ENCODE data around the gene TSPYL1.

Gene TSPYL1

GRCh38 chr6:116314878-116315277 is 35.1 kb upstream of the TSPYL1 start:
- Histone ChIP-seq H3K9me3 (ENCODE audit: control insufficient read depth, insufficient read depth, low read depth, low read length) (no peaks in the 10 kb centered on the region), H3K4me1 (ENCODE audit: control insufficient read depth, insufficient read depth, low read length) (no peaks in the 10 kb centered on the region), H3K9ac (ENCODE audit: low read length) (no peak overlapping the region), H3K27ac (ENCODE audit: low read depth, low read length) (no peak overlapping the region), H3K4me3 (ENCODE audit: low read depth, low read length) (no peak overlapping the region), H3K27me3 (ENCODE audit: control insufficient read depth, insufficient read depth, low read length) (no peaks in the 10 kb centered on the region), H3K36me3 (ENCODE audit: control insufficient read depth, insufficient read depth, low read length) (no peaks in the 10 kb centered on the region)

GRCh38 chr6:116314218-116314617 is 34.5 kb upstream of the TSPYL1 start:
- Histone ChIP-seq H3K27me3 (ENCODE audit: control insufficient read depth, insufficient read depth, low read length) (no peaks in the 10 kb centered on the region), H3K4me3 (ENCODE audit: low read depth, low read length) (no peak overlapping the region), H3K9ac (ENCODE audit: low read length) (no peak overlapping the region), H3K4me1 (ENCODE audit: control insufficient read depth, insufficient read depth, low read length) (no peaks in the 10 kb centered on the region), H3K9me3 (ENCODE audit: control insufficient read depth, insufficient read depth, low read depth, low read length) (peaks cover 4% of the 10 kb centered on the region; the same call in 1 of the 2 replicates), H3K27ac (ENCODE audit: low read depth, low read length) (no peak overlapping the region), H3K36me3 (ENCODE audit: control insufficient read depth, insufficient read depth, low read length) (no peaks in the 10 kb centered on the region)

DNA sequence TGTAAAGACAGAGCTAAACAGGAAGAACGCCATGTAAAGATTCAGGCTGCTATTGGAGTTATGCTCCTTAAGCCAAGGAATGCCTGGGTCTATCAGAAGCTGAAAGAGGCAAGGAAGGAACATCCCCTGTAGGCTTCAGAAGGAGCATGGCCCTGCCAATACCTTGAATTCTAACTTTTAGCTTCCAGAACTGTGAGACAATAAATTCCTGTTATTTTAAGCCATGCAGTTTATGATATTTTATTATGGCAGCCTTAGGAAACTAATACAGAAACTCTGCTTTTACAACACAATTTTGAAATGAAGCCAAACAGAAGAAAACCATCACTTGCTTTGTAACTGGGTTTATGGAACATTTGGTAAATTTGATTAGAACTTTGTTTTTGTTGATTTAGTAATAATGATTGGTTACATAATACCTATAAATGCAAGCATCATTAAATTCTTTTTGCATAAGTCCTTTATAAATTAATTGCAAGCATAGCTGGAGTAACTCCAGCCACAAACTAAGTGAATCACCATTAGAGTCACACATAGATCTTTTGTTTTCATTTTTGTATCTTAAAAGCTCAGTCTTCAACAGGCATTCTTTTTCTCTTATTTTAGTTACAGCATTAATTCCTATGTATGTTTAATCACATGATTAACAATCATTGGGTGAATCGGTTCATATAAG is 33.5 kb upstream of the TSPYL1 start:
- H3K27me3 ChIP-seq (ENCODE audit: control insufficient read depth, insufficient read depth, low read length): no peaks in the 10 kb centered on the region
- H3K4me1 ChIP-seq (ENCODE audit: control insufficient read depth, insufficient read depth, low read length): no peaks in the 10 kb centered on the region
- no peak overlapping the region for H3K9ac ChIP-seq (ENCODE audit: low read length)
- H3K4me3 ChIP-seq (ENCODE audit: low read depth, low read length): no peak overlapping the region
- no peaks in the 10 kb centered on the region for H3K36me3 ChIP-seq (ENCODE audit: control insufficient read depth, insufficient read depth, low read length)
- peaks cover 4% of the 10 kb centered on the region; the same call in 1 of the 2 replicates for H3K9me3 ChIP-seq (ENCODE audit: control insufficient read depth, insufficient read depth, low read depth, low read length)
- no peak overlapping the region for H3K27ac ChIP-seq (ENCODE audit: low read depth, low read length)

DNA sequence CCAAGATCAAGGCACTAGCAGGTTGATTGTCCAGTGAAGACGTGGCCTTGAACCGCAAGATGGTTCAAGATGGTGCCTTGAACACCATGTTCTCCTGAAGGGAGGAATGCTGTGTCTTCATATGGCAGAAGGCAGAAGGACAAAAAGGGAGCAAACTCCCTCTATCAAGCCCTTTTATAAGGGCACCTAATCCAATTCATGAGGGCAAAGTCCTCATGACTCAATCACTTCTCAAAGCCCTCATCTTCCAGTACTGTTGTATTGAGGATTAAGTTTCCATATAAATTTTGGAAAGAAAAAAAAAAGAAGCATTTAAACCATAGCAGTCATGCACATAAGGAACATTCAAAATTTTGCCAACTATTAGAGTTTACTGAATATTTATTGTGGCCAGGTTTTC is 29.9 kb upstream of the TSPYL1 start:
- no peaks in the 10 kb centered on the region for H3K36me3 ChIP-seq (ENCODE audit: control insufficient read depth, insufficient read depth, low read length)
- H3K27me3 ChIP-seq (ENCODE audit: control insufficient read depth, insufficient read depth, low read length): no peaks in the 10 kb centered on the region
- no peak overlapping the region for H3K27ac ChIP-seq (ENCODE audit: low read depth, low read length)
- H3K4me3 ChIP-seq (ENCODE audit: low read depth, low read length): no peak overlapping the region
- H3K4me1 ChIP-seq (ENCODE audit: control insufficient read depth, insufficient read depth, low read length): no peaks in the 10 kb centered on the region
- no peak overlapping the region for H3K9ac ChIP-seq (ENCODE audit: low read length)
- peaks cover 4% of the 10 kb centered on the region; the same call in 1 of the 2 replicates for H3K9me3 ChIP-seq (ENCODE audit: control insufficient read depth, insufficient read depth, low read depth, low read length)

- H3K4me3 ChIP-seq (ENCODE audit: low read depth, low read length): no peak overlapping the region
Measured at GRCh38 chr6:116309001-116309400, 29.3 kb upstream of the TSPYL1 start.

DNA sequence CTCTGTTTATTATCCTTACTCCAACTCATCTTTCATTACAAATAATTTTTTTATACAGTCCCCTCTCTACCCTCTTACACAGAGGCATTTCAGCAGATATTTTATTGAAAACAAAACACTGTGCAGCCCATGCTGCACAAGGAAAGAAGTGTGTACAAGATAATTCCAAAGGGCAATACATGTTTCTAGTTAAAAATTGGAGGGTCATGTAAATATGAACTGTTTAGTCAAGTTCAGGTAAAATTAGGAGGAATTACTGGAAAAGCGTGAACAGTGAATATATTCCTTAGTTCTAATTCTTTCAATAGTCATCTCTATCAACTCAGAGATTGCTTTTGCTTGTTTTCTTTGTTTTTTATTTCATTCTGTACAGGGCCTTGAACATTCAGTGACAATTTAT is 27.9 kb upstream of the TSPYL1 start:
- Histone ChIP-seq H3K9me3 (ENCODE audit: control insufficient read depth, insufficient read depth, low read depth, low read length) (peaks cover 4% of the 10 kb centered on the region; the same call in 1 of the 2 replicates), H3K27ac (ENCODE audit: low read depth, low read length) (no peak overlapping the region), H3K27me3 (ENCODE audit: control insufficient read depth, insufficient read depth, low read length) (no peaks in the 10 kb centered on the region), H3K9ac (ENCODE audit: low read length) (no peak overlapping the region), H3K36me3 (ENCODE audit: control insufficient read depth, insufficient read depth, low read length) (no peaks in the 10 kb centered on the region), H3K4me1 (ENCODE audit: control insufficient read depth, insufficient read depth, low read length) (no peaks in the 10 kb centered on the region), H3K4me3 (ENCODE audit: low read depth, low read length) (no peak overlapping the region)

More at GRCh38 chr6:116309001-116309400, 29.3 kb upstream of the TSPYL1 start:
- Histone ChIP-seq H3K36me3 (ENCODE audit: control insufficient read depth, insufficient read depth, low read length) (no peaks in the 10 kb centered on the region), H3K9me3 (ENCODE audit: control insufficient read depth, insufficient read depth, low read depth, low read length) (peaks cover 4% of the 10 kb centered on the region; the same call in 1 of the 2 replicates), H3K27ac (ENCODE audit: low read depth, low read length) (no peak overlapping the region), H3K27me3 (ENCODE audit: control insufficient read depth, insufficient read depth, low read length) (no peaks in the 10 kb centered on the region), H3K9ac (ENCODE audit: low read length) (no peak overlapping the region), H3K4me1 (ENCODE audit: control insufficient read depth, insufficient read depth, low read length) (no peaks in the 10 kb centered on the region)

GRCh38 chr6:116307001-116307400 is 27.3 kb upstream of the TSPYL1 start:
- Histone ChIP-seq H3K36me3 (ENCODE audit: control insufficient read depth, insufficient read depth, low read length) (no peaks in the 10 kb centered on the region), H3K4me1 (ENCODE audit: control insufficient read depth, insufficient read depth, low read length) (no peaks in the 10 kb centered on the region), H3K27ac (ENCODE audit: low read depth, low read length) (no peak overlapping the region), H3K27me3 (ENCODE audit: control insufficient read depth, insufficient read depth, low read length) (no peaks in the 10 kb centered on the region), H3K9ac (ENCODE audit: low read length) (no peak overlapping the region), H3K9me3 (ENCODE audit: control insufficient read depth, insufficient read depth, low read depth, low read length) (peaks cover 4% of the 10 kb centered on the region; the same call in 1 of the 2 replicates), H3K4me3 (ENCODE audit: low read depth, low read length) (no peak overlapping the region)

GRCh38 chr6:116304538-116305097 is 24.9 kb upstream of the TSPYL1 start:
- no peak overlapping the region for H3K9ac ChIP-seq (ENCODE audit: low read length)
- no peaks in the 10 kb centered on the region for H3K36me3 ChIP-seq (ENCODE audit: control insufficient read depth, insufficient read depth, low read length)
- no peaks in the 10 kb centered on the region for H3K27me3 ChIP-seq (ENCODE audit: control insufficient read depth, insufficient read depth, low read length)
- H3K4me1 ChIP-seq (ENCODE audit: control insufficient read depth, insufficient read depth, low read length): no peaks in the 10 kb centered on the region
- no peak overlapping the region for H3K4me3 ChIP-seq (ENCODE audit: low read depth, low read length)
- peaks cover 2% of the 10 kb centered on the region; the same call in 1 of the 2 replicates for H3K9me3 ChIP-seq (ENCODE audit: control insufficient read depth, insufficient read depth, low read depth, low read length)
- H3K27ac ChIP-seq (ENCODE audit: low read depth, low read length): no peak overlapping the region

DNA sequence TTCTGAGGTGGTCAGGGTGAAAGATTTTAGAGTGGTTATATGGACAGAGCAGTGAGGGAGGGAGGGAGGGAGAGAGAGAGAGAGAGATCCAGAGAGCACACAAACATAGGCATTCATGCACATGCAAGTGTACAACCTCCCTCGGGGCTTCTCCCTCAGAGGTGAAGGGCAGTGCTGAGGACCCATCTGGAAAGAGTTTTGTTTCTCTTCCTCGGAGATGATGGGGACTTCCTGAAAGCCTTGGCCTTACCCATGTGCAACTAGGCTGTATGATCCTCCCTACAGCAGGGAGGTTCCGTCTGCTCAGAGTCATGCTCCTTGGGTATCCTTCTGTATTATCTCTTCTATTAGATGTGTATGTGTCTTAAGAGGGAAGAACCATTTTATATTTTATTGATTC is 21.4 kb upstream of the TSPYL1 start:
- Histone ChIP-seq H3K4me3 (ENCODE audit: low read depth, low read length) (no peak overlapping the region), H3K27me3 (ENCODE audit: control insufficient read depth, insufficient read depth, low read length) (no peaks in the 10 kb centered on the region), H3K9me3 (ENCODE audit: control insufficient read depth, insufficient read depth, low read depth, low read length) (peaks cover 11% of the 10 kb centered on the region), H3K9ac (ENCODE audit: low read length) (no peak overlapping the region), H3K4me1 (ENCODE audit: control insufficient read depth, insufficient read depth, low read length) (no peaks in the 10 kb centered on the region), H3K36me3 (ENCODE audit: control insufficient read depth, insufficient read depth, low read length) (no peaks in the 10 kb centered on the region), H3K27ac (ENCODE audit: low read depth, low read length) (no peak overlapping the region)

DNA sequence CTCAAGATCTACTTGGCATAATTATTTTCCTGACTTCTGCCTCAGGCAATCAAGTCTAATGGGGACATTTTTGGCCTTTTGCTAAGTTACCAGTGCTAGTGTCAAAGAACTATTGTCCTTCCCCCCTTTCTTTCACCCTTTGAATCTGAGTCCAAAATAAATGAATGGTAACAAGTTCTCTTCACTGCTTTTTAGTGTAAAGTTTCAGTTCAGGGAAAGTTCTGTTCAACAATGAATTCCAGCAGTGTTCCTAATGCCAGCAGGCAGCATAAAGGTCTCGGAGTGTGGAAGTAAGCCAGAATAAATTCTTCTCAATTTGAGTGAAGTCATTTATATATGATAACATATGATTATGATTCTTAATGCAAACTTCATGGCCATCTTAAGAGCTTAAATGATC is 20.8 kb upstream of the TSPYL1 start:
- no peaks in the 10 kb centered on the region for H3K36me3 ChIP-seq (ENCODE audit: control insufficient read depth, insufficient read depth, low read length)
- peaks cover 11% of the 10 kb centered on the region for H3K9me3 ChIP-seq (ENCODE audit: control insufficient read depth, insufficient read depth, low read depth, low read length)
- no peak overlapping the region for H3K9ac ChIP-seq (ENCODE audit: low read length)
- H3K4me3 ChIP-seq (ENCODE audit: low read depth, low read length): no peak overlapping the region
- no peak overlapping the region for H3K27ac ChIP-seq (ENCODE audit: low read depth, low read length)
- no peaks in the 10 kb centered on the region for H3K27me3 ChIP-seq (ENCODE audit: control insufficient read depth, insufficient read depth, low read length)
- H3K4me1 ChIP-seq (ENCODE audit: control insufficient read depth, insufficient read depth, low read length): no peaks in the 10 kb centered on the region

- H3K4me3 ChIP-seq (ENCODE audit: low read depth, low read length): no peak overlapping the region
- no peaks in the 10 kb centered on the region for H3K4me1 ChIP-seq (ENCODE audit: control insufficient read depth, insufficient read depth, low read length)
Measured at GRCh38 chr6:116298973-116299372, 19.2 kb upstream of the TSPYL1 start.

More at GRCh38 chr6:116298973-116299372, 19.2 kb upstream of the TSPYL1 start:
- peaks cover 11% of the 10 kb centered on the region for H3K9me3 ChIP-seq (ENCODE audit: control insufficient read depth, insufficient read depth, low read depth, low read length)
- H3K27me3 ChIP-seq (ENCODE audit: control insufficient read depth, insufficient read depth, low read length): no peaks in the 10 kb centered on the region
- H3K27ac ChIP-seq (ENCODE audit: low read depth, low read length): no peak overlapping the region
- H3K9ac ChIP-seq (ENCODE audit: low read length): no peak overlapping the region
- no peaks in the 10 kb centered on the region for H3K36me3 ChIP-seq (ENCODE audit: control insufficient read depth, insufficient read depth, low read length)

Data from HUES6 (cell line).